NCI-H526 treated with DMSO at 0.1 percent for 48 hours (cell line): ENCODE data around the gene GABRB2.

ENCODE experiments used
- DNase-seq: peaks from one replicate; lab custom pipeline; 2025; lab: John Stamatoyannopoulos, UW

GABRB2 gene

DNA sequence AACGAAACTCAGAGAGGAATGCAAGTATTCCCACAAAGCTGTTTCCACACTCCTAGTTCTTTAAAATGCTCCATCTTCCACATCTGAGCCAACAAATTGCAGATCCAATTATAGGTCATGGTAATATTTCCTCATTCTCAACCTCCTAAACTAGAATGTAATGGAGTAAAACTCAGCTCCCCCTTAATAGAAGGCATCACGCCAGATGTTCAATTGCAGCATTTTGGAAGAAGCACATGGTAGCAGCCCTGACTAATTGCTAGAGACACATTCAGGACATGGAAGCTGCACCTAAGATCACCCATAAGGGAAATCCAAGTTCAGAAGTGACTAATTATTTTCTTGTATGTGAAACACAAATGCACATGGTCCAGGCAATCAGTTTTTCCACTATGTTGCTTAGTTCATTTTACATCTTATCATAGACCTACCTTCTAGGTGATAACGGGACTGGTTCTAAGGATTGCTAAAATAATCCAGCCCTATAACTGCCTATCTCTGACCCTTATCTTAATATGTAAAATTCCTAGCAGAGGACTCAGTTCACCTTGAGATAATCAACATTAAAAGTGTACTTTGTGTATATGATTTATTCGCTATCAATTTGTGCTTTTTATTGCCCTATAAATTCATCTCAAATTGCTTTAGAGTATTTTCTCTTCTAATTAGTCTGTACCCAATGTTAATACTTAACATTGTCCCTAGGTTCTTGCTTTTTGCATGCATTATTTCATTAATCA is 75.1 kb downstream of the GABRB2 start:
- DNase-seq: no peak

DNA sequence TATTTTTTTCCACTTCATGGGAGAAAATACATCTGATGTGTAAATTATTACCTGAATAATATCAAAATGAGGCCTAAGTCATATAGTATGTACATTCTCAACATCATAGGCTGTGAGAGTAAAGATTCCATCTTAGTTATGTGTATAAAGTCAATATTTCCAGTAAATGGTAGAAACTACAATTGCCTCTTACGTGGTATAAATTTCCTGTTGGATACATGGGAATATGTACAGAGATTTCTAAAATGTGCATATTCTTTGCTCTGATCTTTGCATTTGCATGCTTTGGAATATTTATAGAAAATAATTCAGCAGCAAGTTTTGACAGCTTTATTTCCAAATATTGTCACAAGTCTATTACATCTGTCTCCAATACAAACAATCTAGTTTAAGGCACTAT is 78.8 kb downstream of the GABRB2 start:
- no peak for DNase-seq

DNA sequence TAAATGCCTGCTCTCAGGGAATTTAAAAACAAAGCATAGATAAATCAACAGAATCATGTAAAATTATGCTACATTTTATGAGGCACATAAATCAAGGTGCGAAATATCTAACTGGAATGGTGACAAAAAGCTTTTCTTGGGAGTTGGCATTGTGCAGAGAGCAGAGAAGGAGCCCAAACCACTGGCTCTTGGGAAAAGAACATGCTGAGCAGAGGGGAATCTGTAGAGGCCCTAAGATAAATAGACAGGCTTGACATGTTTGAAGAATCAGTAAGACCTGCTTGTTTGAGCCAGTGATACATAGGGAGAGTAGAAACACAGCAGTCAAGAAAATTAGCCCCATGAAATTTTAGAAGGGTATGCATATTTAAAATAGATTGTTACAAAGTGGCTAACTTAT is 85.8 kb downstream of the GABRB2 start:
- no peak for DNase-seq

DNA sequence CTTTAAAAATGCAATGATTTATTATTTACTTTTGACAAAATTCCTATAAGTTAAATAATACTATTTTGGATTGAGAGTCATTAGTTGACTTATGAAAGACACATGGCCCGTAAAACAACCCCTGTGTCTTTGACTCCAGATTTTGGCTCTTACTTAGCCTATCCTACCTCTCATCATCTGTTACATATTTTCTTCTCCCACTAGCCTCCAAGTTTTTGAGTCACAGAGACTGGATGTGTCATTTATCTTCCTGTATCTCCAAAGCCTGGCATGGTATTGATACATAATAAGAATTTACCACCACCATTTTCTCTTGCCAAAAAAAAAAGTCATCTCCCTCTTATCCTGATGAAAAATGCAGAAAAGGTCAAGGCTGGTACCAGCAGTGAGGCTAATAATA is 99.9 kb downstream of the GABRB2 start:
- no peak for DNase-seq

DNA sequence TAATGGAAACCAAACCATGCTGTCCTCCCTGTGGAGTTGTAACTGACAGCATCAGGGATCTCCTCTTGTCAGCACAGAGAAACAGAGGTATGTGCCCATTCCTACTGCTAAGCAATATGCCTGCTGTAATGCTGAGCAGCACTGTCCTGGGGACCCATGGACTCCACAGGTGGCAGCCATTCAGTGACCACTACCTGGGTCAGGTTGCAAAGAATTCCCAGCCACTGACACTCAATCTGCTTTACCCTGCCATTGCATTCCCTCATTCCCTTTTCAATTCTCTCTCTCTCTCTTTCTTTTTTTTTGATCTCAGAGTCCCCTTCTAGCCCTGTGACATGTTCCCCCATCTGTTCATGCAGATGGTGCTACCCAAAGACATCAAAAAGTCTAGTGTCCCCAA is 104.1 kb downstream of the GABRB2 start:
- DNase-seq: no peak

DNA sequence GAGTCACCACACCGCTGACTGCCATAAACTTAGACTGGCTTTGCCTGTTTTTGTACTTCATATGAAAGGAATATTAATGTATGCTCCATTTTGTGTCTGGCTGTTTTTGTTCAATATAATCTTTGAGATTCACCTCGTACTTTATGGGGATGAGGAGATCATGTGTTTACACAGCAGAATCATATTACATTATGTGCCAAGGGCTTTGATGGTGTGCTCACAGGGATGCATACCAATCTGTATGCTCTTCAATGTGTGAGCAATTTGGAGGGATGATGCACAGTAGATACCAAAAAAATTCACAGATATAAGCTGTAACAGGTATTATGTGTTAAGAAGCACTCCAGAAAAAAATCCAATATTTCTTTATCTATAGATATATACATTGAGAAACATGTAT is 113.7 kb downstream of the GABRB2 start:
- no peak for DNase-seq

DNA sequence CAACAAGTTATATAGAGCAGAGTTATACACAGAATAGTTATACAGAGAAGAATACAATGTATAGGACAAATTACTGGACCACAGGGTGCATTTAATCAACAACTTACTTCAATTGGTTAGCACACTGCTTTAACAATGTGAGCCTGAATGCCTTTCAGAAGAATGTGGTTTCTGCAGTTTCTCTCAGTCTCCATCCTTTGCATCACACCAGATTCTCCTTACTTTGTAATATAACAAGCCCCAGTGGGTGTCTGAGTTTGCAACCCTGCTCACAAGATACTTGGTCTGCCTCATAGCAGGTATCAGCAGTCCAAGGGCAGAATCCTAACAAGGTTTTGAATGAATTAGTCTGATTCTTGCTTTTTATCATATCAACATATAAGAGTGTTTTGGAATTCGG is 114.6 kb downstream of the GABRB2 start:
- DNase-seq: no peak

DNA sequence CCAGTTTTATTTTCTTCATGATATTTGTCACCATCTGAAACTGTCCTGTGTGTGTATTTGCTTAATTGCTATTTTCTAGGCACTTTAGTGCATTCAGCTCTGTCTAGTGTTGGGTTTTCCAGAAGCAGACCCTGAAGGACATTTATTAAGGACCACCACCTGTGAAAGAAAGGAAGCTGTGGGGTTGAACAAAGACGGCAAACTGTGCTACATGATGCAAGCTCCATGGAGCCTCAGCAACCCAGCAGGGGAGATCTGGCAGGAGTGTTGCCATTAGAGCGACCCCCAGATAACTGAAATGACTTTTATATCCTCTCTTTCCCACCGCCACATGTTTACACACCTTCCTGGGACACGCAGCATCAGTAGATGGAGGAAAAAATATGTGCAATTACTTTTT is 125.5 kb downstream of the GABRB2 start:
- DNase-seq: no peak

DNA sequence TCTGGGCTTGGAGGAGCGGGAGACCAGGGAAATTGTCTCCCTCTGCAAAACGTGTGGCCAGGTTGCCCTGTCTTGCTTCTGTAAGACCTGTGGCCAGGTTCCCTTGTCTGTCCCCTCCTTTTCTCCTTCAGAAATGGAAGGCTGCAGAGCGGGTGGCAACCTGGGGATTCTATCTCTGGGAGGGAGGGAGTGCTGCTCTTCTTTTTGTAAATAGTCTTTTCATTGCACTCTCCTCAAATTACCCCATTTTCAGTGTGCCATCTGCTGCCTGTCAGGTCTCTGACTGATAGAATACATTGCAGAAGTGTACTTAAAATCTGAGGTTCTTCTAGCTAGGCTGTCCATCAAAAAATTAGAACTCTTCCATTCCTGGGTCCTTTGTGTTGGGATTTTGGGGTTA is 126.0 kb downstream of the GABRB2 start:
- DNase-seq: no peak

DNA sequence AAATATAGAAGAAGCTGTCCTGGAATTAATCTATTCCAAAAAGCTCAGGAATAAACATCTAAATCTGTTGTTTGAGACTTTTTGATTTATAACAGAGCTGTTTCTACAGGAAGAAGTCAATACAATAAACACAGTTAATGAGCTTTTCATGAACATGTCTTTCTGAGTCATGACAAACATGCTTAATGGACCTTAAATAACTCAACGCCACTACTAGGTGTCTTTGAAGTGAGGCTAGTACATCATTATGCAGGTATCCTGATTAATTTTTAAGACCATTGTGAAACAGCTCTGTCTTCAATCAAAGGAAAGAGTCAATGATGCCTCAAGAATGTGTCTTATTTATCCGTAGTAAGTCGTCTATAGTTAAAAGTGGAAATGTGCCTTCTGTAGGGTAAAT is 131.6 kb downstream of the GABRB2 start:
- no peak for DNase-seq

DNA sequence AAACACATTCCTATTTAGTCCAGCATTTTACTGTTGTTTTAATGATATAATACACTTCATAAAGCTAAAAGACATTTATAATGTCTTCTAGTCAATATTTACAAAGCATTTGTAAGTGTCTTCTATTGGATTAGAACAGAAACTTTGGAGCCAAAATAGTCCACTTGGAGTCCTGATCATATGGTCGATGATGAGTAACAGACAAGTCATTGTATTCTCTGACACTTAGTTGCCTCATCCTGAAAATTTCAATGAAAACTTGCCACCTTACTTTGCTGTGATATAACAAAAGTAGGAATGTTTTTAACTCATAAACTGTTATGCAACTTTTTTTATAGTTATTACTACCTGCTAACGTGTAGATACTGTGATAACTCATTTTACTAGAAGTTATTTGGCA is 132.5 kb downstream of the GABRB2 start:
- no peak for DNase-seq

DNA sequence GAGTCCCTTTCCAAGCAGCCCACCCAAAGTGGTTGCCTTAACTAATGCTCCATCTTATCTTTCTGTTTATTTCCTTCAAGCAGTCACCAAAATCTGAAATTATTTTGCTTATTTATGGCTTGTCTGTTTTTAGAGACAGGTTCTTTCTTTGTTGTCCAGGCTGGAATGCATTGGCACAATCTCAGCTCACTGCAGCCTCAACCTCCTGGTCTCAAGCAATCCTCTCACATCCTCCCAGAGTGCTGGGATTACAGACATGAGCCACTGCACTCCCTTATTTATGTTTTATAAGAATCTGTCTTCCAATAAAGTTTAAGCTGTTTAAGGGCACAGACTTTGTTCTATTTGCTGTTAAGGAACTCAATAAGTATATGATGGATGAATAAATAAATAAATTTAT is 133.7 kb downstream of the GABRB2 start:
- no peak for DNase-seq

DNA sequence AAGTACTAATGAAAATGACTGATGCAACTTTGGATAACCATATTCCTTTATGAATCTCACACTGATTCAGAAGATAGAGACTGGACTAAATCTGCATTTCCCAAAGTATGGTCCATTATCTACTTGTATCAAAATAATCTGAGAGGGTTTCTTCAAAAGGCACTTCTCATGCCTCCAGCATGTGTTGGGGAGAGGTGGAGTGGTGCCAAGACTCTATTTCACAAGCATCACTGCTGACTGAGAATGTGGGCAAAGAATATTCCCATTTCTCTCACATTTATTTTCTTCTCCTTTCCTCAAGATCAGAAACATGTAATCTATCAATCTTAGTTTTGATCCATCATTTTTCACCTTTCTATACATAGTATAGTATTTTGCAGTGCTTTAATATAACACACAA is 135.4 kb downstream of the GABRB2 start:
- DNase-seq: no peak

DNA sequence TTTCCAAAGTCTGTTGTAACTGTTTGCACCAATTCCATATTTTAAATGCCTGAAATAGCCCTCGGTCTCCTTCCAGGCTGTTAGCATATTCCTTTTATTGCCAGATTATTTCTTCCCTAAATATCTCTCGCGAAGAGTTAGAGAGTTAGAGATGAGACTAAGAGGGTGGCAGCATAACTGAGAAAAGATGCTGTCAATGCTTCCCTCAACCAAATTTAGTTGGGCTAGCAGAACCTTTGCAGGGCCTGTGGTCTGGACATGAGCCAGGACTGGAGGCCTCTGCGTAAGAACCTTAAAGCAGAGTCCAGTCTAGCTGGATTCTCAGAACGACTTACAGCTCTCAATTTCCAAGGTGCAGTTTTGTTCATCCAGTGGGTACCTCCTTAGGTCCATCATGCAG is 135.9 kb downstream of the GABRB2 start:
- no peak for DNase-seq

DNA sequence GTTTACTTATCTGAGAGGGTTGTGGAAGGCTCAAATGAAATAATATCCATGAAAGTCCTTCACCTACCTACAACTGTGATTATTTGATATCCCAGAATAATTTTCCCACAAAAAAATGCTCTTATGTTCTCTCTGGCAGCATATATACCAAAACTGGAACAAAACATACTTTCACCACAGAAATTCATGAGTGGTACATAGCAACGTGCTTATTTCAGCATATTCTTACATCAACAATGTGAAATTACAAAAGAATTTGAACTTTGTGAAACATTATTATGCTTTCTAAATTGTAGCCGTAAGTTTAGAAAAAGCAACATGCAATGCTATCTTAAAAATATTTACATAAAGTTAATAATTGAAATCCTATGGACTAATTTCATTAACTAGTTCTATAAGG is 137.1 kb downstream of the GABRB2 start:
- DNase-seq: no peak

DNA sequence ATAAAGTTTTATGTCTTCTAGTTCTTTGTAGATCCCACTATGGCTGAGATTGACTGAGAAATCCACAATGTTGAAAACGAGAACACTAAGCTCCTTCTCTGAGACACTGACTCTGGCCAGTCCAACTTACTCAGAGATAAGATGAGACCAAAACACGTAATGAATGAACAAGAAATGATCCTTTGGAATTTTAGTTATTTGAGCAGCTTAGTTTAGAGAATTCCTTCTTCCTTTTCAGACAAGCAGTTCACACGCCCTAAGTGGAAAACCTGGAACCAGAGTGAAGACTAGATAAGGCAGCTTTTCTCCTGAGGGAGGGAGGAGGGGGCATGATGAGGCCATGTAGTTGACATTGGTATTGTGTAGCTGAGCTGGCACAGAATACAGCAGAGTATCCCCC is 139.6 kb downstream of the GABRB2 start:
- DNase-seq: no peak

DNA sequence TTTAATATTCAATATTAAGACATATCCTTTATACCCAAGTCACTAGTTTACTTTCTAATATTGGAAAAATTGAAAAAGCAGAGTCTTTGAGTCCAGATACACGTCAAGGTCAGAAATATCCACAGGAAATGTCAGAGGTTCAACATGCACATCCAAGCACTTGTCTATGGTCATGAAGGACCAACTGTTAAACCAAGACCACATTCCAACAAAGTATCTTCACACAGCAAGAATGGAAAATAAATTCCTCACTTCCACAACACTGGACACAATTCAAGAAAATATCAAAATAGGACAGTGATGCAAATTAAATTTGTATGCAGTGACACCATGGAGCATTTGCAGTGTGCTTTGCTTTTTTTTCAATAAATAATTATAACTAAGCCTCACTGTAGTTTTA is 142.5 kb downstream of the GABRB2 start:
- DNase-seq: no peak

DNA sequence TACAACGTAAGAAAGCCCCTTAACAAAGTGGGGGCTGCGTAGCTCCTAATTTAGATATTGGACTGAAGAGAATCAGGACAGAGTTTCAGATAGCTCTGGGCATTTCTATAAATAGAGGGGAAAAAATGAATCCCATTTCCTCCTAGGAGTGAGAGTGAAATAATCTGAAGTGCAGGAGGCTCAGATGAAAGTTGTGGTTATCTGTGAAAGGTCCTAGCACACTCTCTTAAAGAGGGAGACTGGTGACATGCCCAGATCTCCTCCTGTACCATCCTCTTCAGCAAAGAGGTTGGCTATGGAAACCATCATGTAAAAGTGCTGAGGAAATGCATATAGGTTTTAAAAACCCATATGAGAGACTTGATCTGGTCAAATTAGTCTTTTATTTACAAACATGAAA is 143.4 kb downstream of the GABRB2 start:
- no peak for DNase-seq

DNA sequence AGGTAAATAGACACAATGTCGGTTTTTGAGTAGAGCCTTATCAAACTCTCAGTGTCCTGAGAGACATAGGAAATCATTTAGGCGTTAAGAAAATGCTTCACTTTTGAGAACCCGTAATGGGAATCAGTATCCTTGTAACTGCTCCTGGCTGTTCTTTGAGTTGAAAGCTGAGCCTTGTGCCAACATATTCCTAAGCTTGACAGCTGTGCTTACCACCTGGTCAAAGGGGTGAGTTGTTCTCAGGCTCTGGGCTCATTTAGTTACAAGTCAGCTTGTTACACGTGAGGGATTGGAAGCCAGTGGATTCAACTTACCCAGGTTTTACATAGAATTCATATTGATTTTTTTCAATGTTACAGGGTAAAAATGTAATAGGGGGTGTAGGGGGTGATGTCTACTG is 145.9 kb downstream of the GABRB2 start:
- DNase-seq: no peak

DNA sequence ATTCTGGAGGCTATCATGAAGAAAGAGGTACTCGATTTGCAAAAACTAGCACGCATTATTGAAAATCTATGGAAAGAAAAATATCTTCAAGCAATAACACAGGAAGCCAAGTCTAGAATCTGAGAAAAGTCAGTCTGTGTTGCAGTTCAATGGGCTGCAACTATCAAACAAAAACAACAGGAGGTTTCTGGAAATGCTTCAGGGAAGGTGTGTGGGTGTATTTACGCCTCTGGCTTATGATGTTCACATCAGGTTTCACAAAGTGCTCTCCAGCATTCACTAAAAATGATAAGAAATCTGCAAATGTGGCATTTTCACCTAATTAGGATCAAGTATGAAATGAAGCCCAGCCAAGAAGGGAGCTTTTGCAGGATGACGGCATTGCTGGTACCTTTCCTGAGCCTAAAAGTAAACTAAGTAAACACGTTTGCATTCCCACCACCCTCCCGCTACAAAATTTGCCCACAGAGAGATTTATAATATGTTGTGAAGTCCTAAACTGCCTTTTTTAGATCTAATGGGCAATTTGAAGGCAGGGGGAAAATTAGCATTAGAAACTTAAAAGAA is 146.4 kb downstream of the GABRB2 start:
- DNase-seq: no peak

DNA sequence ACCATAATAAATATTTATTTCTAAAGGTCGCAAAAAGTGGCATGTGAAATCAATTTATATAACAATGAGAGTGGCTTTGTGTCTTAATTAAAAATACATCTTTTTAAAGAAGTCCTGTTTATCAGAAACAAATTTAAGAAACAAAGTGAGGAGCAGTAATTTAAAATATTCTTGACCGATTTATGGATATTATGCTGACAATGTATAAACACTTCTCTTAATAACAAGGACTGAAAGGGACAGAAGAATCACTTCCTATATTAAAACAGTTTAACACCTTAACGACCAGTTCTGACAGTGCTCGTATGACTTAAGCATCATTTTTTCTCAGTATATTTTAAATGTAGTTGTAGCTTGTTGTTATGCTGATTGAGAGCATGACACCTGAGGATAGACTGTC is 149.1 kb downstream of the GABRB2 start:
- DNase-seq: no peak

DNA sequence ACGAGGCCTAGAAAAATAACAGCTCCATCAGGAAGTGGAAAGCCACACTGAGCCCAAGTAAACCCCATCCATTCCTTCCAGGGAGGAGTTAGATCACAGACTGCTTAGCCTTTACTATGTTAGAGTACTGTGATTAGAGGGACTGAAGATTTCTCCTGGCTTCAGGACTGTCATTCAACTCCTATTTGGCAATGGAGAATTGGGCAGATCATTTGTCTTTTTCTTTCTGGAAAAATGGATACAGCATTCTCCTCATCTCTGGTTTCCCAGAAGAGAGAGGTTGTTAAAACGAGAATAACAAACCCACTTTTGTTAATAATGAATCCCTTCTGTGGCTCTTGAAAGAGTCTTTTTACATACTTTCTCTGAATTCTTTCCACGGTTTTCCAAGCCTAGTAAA is 150.4 kb downstream of the GABRB2 start:
- DNase-seq: no peak

DNA sequence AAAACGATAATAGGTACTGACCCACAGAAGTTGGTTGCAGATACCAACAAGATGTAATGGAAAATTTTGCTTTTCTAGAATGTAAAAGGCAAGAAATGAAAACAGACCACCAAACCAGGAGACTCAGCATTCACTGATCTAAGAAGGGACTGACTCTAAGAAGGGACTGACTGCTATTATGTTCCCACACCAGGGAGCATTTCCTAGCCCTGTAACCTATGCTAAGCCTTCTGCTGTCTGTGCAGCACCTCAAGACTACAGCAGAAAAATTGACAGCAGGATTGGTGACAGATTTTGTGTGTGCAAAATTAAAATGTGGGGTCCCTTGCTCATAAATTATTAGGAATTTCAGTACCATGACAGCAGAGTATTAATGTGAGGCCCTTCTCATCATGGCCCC is 154.8 kb downstream of the GABRB2 start:
- DNase-seq: no peak

DNA sequence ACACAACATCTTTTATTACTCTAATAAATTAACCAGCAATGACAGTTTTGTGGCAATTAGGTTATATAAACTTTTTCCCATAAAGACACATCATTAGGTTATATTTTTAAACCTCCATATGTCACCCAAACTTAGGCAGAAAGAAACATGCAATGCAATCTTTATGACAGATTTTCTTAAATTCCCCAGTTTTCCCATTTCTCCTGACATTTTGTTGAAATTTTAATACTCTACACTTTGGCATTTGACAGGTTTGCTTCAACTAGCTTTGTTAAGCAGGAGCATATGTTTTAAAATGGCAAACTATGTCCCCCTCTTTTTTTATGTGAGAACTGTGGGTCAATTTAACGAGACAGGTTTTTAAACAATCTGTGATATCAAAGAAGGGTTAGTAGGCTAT is 155.5 kb downstream of the GABRB2 start:
- no peak for DNase-seq
